Liver (tissue), 9 donors: Measurements from ENCODE around the gene ZNF587B. TPM values are rescaled to one million over a fixed set of nuclear protein-coding genes. Genes with fewer than 3 reads are reported as not detected.
A peak's percentile ranks its signal among the peaks of the same experiment; 100 is the strongest.
"Not testable (repeated sequence)": the region's sequence is repeated elsewhere in the genome, so short reads cannot be mapped to it uniquely, and the experiment has no call there.

Source experiments
- DNase-seq: peaks from one replicate; pipeline ENCODE4 v3.0.0-alpha.2; 2017; ENCODE audit warnings: low spot score
- H3K27ac ChIP-seq, 2 donors: one replicate each; pipeline ENCODE4 v1.7.0; 2013; ENCODE audit warnings: inconsistent platforms in 2 of 2, low read length in 2 of 2, control low read depth in 1 of 2, low read depth in 1 of 2, mild to moderate bottlenecking in 1 of 2
- H3K27me3 ChIP-seq, 4 donors: one replicate each; pipeline versions ENCODE4 v1.6.1 to v1.7.0; 2013; ENCODE audit warnings: low read length in 3 of 4, inconsistent platforms in 1 of 4, mild to moderate bottlenecking in 1 of 4, moderate library complexity in 1 of 4; ENCODE audit not compliant: control insufficient read depth in 4 of 4, insufficient read depth in 4 of 4
- H3K36me3 ChIP-seq, 4 donors: one replicate each; pipeline versions ENCODE4 v1.6.1 to v1.7.0; 2013; ENCODE audit warnings: low read length in 3 of 4, mild to moderate bottlenecking in 3 of 4, low read depth in 1 of 4, moderate library complexity in 1 of 4; ENCODE audit not compliant: control insufficient read depth in 4 of 4, insufficient read depth in 3 of 4
- H3K4me1 ChIP-seq, 4 donors: one replicate each; pipeline versions ENCODE4 v1.6.1 to v1.7.0; 2013; ENCODE audit warnings: low read length in 3 of 4, mild to moderate bottlenecking in 3 of 4, moderate library complexity in 1 of 4; ENCODE audit not compliant: control insufficient read depth in 4 of 4, insufficient read depth in 4 of 4
- H3K4me3 ChIP-seq, 3 donors: one replicate each; pipeline versions ENCODE4 v1.6.1 to v1.7.0; 2013; ENCODE audit warnings: low read length in 3 of 3, control low read depth in 1 of 3, low read depth in 1 of 3, mild to moderate bottlenecking in 1 of 3
- H3K9ac ChIP-seq, 2 donors: one replicate each; pipeline ENCODE4 v1.7.0; 2013; ENCODE audit warnings: low read length in 2 of 2, mild to moderate bottlenecking in 2 of 2, moderate library complexity in 2 of 2, control low read depth in 1 of 2, low read depth in 1 of 2
- H3K9me3 ChIP-seq, 4 donors: one replicate each; pipeline versions ENCODE4 v1.6.1 to v1.7.0; 2013; ENCODE audit warnings: low read length in 3 of 4; ENCODE audit not compliant: control insufficient read depth in 4 of 4
- FOXA1 ChIP-seq: IDR thresholded peaks from 2 replicates; pipeline ENCODE4 v1.6.1; 2016; ENCODE audit warnings: antibody characterized with exemption
- FOXA2 ChIP-seq: IDR thresholded peaks from 2 replicates; pipeline ENCODE4 v1.6.1; 2016; ENCODE audit warnings: antibody characterized with exemption
- GABPA ChIP-seq, 2 donors: IDR thresholded peaks in 1 of 2; conservative IDR thresholded peaks in 1 of 2; 2 replicates each; pipeline ENCODE4 v1.6.1; 2016; ENCODE audit warnings: antibody characterized with exemption in 2 of 2, mild to moderate bottlenecking in 1 of 2, moderate library complexity in 1 of 2
- HNF4A ChIP-seq, 2 donors: conservative IDR thresholded peaks; 2 replicates each; pipeline ENCODE4 v1.6.1; 2016; ENCODE audit warnings: antibody characterized with exemption in 2 of 2, mild to moderate bottlenecking in 2 of 2
- HNF4G ChIP-seq: IDR thresholded peaks from 2 replicates; pipeline ENCODE4 v1.6.1; 2016; ENCODE audit warnings: antibody characterized with exemption
- JUND ChIP-seq, 2 donors: IDR thresholded peaks; 2 replicates each; pipeline ENCODE4 v1.6.1; 2016; ENCODE audit warnings: antibody characterized with exemption in 2 of 2
- MAX ChIP-seq: IDR thresholded peaks from 2 replicates; pipeline ENCODE4 v1.6.1; 2016; ENCODE audit warnings: antibody characterized with exemption
- RAD21 ChIP-seq, 2 donors: IDR thresholded peaks; 2 replicates each; pipeline ENCODE4 v1.6.1; 2016; ENCODE audit warnings: antibody characterized with exemption in 2 of 2, mild to moderate bottlenecking in 2 of 2
- RXRA ChIP-seq, 2 donors: IDR thresholded peaks; 2 replicates each; pipeline ENCODE4 v1.6.1; 2017 to 2018; ENCODE audit warnings: antibody characterized with exemption in 2 of 2, mild to moderate bottlenecking in 1 of 2
- SP1 ChIP-seq: IDR thresholded peaks from 2 replicates; pipeline ENCODE4 v1.6.1; 2018; ENCODE audit warnings: antibody characterized with exemption, mild to moderate bottlenecking
- YY1 ChIP-seq: IDR thresholded peaks from 2 replicates; pipeline ENCODE4 v1.6.1; 2016; ENCODE audit warnings: antibody characterized with exemption, mild to moderate bottlenecking
- WGBS: extraction: QIAGEN DNeasy Blood & Tissue Kit; methylation state at CpG from one replicate; pipeline ENCODE4 v1.1.7; 2013; 5-methylcytosine and 5-hydroxymethylcytosine counted together
- polyA plus RNA-seq, 2 donors: library from polyadenylated mRNA; stranded (reverse) in 1 of 2; unstranded in 1 of 2; fragments of 200-250 nt in 1 of 2; fragments of >200 nt in 1 of 2; fragmentation: Nextera tagmentation in 1 of 2; extraction: Ambion mirVana in 1 of 2; gene quantifications; one replicate each; pipeline versions ENCODE4 v1.2.1 to v1.2.3, GENCODE V29; 2013 to 2015
- total RNA-seq, 2 donors: library from RNA; depleted of rRNA; stranded (reverse); fragments of >200 nt; gene quantifications; one replicate each; pipeline ENCODE4 v1.2.3, GENCODE V29; 2014
- TF ChIP-seq, protein P1 (sequence below): IDR thresholded peaks from 2 replicates; pipeline ENCODE4 v1.6.1; 2016; ENCODE audit warnings: antibody characterized with exemption
- TF ChIP-seq, protein P2 (sequence below): IDR thresholded peaks from 2 replicates; pipeline ENCODE4 v1.6.1; 2016; ENCODE audit warnings: antibody characterized with exemption
- donor health status: healthy.
- donor health status: healthy.
- donor health status: healthy.
- donor health status: healthy.
- donor health status: healthy.

Gene ZNF587B
- total and polyA plus RNA-seq, 4 donors, result 3.0 to 30.2 (median 6.9) TPM

- Histone ChIP-seq H3K36me3 (peaks cover 0 to 14% (median 0%) of the 10 kb centered on the region in 4 donors), H3K4me1 (peaks cover 4 to 14% (median 10%) of the 10 kb centered on the region in 4 donors)
- not testable (repeated sequence) for H3K4me3 ChIP-seq, H3K9ac ChIP-seq, H3K27me3 ChIP-seq, DNase-seq, H3K27ac ChIP-seq, H3K9me3 ChIP-seq
- WGBS, result 74% methylated on average over 3 of the region's 3 CpGs
- TF ChIP-seq GABPA (IDR thresholded peaks at IDR 0.05 in 1 of 2, conservative IDR thresholded peaks at IDR 0.05 in 1 of 2) (peak in 1 of 2 donors; percentile 15), RXRA (IDR thresholded peaks at IDR 0.05) (peak in 1 of 2 donors; percentile 51), HNF4A (conservative IDR thresholded peaks at IDR 0.05) (peak in 1 of 2 donors; percentile 16), FOXA2 (peak; percentile 48)
Measured at GRCh38 chr19:57847164-57847563, 17.1 kb downstream of the ZNF587B start.

- H3K4me3 ChIP-seq, result peak overlapping the region in 1 of 3 donors; percentile 92
- DNase-seq, H3K27me3 ChIP-seq, H3K9me3 ChIP-seq, H3K27ac ChIP-seq, H3K9ac ChIP-seq: not testable (repeated sequence)
- H3K4me1 ChIP-seq, result peaks cover 4 to 14% (median 10%) of the 10 kb centered on the region in 4 donors
- 95% methylated on average over 2 of the region's 2 CpGs for WGBS
- peaks cover 0 to 13% (median 0%) of the 10 kb centered on the region in 4 donors for H3K36me3 ChIP-seq
Measured at GRCh38 chr19:57849162-57849665, 19.1 kb downstream of the ZNF587B start.

DNA sequence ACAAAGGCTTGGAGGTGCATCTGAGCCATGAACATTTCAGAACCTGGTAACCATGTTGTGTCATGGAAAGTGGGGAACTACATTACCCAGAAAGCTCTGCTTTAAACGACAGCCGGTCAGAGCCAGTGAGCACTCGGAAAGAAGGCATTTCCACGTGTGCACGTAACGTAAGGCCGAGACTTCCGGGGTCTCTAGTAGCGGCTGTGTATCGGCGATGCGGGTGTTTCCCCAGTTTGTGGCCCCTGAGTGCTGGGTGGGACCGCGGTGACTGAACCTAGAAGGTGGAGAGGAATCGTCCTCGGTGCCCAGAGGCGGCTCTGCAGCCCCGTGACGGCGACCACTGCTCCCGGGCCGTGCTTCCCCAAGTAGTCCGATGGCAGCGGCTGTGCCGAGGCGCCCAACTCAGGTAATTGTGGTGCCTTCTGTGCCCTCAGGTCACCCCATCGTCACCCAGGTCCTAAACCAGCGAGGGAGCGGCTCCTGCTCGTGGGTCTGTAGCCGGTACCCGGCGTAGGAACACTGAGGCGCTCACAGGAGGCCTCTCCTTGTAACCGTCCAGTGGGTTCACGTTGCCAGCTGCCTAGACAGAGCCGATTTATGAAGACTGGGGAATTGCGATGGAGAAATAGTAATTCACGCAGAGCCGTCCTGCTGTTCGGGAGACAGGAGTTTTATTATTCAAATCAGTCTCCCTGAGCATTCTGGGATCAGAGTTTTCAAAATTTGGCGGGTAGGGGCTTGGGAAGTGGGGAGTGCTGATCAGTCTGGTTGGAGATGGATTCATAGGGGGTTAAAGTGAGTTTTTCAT is 19.8 kb downstream of the ZNF587B start, which contains the start of gene ZNF587:
Gene ZNF587 (plus strand): TSS at position 194 of the 808 bp plus-strand sequence. CDS start 180 bp downstream, at position 374.
- peak within 1 kb of the TSS; percentile 64 to 69 for H3K27ac ChIP-seq
- peak; percentile 79 for TF ChIP-seq YY1
- TF ChIP-seq RXRA (IDR thresholded peaks at IDR 0.05), result peak in 1 of 2 donors; percentile 12
- TF ChIP-seq GABPA (IDR thresholded peaks at IDR 0.05 in 1 of 2, conservative IDR thresholded peaks at IDR 0.05 in 1 of 2), result peak; percentile 36 to 87
- TF ChIP-seq SP1, result peak; percentile 30
- TF ChIP-seq RAD21 (IDR thresholded peaks at IDR 0.05), result peak in 1 of 2 donors; percentile 28
- peak; percentile 90 for TF ChIP-seq MAX
- H3K9ac ChIP-seq, result peak within 1 kb of the TSS; percentile 60 to 68
- peak within 1 kb of the TSS; percentile 53 to 92 (median 89) for H3K4me3 ChIP-seq
- not testable (repeated sequence) for H3K9me3 ChIP-seq, H3K36me3 ChIP-seq, H3K27me3 ChIP-seq
- peaks cover 4 to 14% (median 10%) of the 10 kb centered on the region in 4 donors for H3K4me1 ChIP-seq
- DNase-seq, result peak; percentile 80
- under 1% methylated on average over 42 of the region's 42 CpGs for WGBS

DNA sequence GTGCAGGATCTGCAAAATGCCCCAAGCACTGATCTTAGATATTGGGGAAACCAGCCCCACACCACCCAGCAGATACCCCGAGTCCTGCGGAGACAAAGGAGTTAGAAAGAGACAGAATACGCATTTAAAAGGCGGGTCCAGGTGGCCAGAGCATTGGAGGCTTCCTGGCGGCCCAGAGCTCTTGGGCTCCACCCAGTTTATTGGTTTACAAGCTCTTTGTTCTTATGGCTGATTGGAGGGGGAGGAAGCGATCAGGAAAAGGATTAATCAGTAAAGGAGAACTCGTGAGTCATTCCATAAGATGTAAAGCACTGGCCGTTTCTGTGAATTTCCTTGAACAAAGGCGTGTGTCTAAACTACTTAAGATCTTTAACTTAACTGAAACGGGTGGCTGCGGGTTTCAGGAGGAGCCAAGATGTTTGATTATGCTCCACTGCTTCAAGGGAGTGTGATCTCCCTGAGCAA is 20.5 kb downstream of the ZNF587B start:
- peak overlapping the region in 1 of 2 donors; percentile 69 for H3K27ac ChIP-seq
- WGBS, result 26% methylated on average over 11 of the region's 11 CpGs
- no peaks in the 10 kb centered on the region for H3K27me3 ChIP-seq
- H3K4me1 ChIP-seq, result peaks cover 4 to 14% (median 10%) of the 10 kb centered on the region in 4 donors
- peaks cover 0 to 9% (median under 1%) of the 10 kb centered on the region in 4 donors for H3K36me3 ChIP-seq
- peaks cover 0 to 2% (median 0%) of the 10 kb centered on the region in 4 donors for H3K9me3 ChIP-seq
- H3K4me3 ChIP-seq, result peak overlapping the region; percentile 53 to 92 (median 89)
- TF ChIP-seq, protein P1, sequence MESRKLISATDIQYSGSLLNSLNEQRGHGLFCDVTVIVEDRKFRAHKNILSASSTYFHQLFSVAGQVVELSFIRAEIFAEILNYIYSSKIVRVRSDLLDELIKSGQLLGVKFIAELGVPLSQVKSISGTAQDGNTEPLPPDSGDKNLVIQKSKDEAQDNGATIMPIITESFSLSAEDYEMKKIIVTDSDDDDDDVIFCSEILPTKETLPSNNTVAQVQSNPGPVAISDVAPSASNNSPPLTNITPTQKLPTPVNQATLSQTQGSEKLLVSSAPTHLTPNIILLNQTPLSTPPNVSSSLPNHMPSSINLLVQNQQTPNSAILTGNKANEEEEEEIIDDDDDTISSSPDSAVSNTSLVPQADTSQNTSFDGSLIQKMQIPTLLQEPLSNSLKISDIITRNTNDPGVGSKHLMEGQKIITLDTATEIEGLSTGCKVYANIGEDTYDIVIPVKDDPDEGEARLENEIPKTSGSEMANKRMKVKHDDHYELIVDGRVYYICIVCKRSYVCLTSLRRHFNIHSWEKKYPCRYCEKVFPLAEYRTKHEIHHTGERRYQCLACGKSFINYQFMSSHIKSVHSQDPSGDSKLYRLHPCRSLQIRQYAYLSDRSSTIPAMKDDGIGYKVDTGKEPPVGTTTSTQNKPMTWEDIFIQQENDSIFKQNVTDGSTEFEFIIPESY, result no peak
- TF ChIP-seq JUND (IDR thresholded peaks at IDR 0.05) (no peak), HNF4G (no peak), SP1 (no peak), RAD21 (IDR thresholded peaks at IDR 0.05) (no peak), MAX (no peak), RXRA (IDR thresholded peaks at IDR 0.05) (no peak), FOXA1 (no peak), YY1 (no peak)
- TF ChIP-seq, protein P2, sequence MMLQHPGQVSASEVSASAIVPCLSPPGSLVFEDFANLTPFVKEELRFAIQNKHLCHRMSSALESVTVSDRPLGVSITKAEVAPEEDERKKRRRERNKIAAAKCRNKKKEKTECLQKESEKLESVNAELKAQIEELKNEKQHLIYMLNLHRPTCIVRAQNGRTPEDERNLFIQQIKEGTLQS, result no peak
- H3K9ac ChIP-seq, result peak overlapping the region in 1 of 2 donors; percentile 68
- DNase-seq, result no peak
